ENCODE data around the gene RAB23.

DNA sequence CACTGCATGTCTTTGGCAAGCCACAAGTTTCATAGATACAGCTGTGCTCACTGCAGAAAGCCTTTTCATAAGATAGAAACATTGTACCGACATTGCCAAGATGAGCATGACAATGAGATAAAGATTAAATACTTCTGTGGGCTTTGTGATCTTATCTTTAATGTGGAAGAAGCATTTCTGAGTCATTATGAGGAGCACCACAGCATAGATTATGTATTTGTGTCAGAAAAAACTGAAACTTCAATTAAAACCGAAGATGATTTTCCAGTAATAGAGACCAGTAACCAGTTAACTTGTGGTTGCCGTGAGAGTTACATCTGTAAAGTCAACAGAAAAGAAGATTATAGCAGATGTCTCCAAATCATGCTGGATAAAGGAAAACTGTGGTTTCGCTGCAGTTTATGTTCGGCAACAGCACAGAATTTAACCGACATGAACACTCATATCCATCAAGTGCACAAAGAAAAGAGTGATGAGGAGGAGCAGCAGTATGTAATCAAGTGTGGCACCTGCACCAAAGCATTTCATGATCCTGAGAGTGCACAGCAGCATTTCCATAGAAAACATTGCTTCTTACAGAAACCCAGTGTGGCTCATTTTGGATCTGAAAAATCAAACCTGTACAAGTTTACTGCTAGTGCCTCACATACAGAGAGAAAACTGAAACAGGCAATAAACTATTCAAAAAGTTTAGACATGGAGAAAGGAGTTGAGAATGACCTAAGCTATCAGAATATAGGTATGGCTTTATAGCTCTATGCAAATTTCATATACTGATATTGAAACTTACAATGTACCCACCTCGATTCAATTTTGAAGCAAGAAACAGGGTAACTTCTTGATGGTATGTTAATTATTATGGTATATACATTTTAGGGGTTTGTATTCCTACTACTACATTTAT lies 73.9 kb downstream of the RAB23 start:
- TF ChIP-seq JUND (IDR thresholded peaks at IDR 0.05; ENCODE audit: low read length) (no peak), SRF (IDR thresholded peaks at IDR 0.05; ENCODE audit: low read depth, low read length) (no peak), SIX5 (IDR thresholded peaks at IDR 0.05; ENCODE audit: low read depth, low read length) (no peak), CTCF (IDR thresholded peaks at IDR 0.05; ENCODE audit: control extremely low read depth in 1 of 3, insufficient read depth in 1 of 3, low read depth in 1 of 3, low read length in 3 of 3) (no peak), EP300 (IDR thresholded peaks at IDR 0.05; ENCODE audit: borderline replicate concordance in 1 of 2, low read depth in 2 of 2, low read length in 2 of 2) (no peak), NRF1 (IDR thresholded peaks at IDR 0.05; ENCODE audit: low read depth, low read length) (no peak), TBP (IDR thresholded peaks at IDR 0.05; ENCODE audit: low read depth, low read length) (no peak), SP4 (IDR thresholded peaks at IDR 0.05; ENCODE audit: low read length) (no peak), POLR2AphosphoS5 (IDR thresholded peaks at IDR 0.05; ENCODE audit: low read depth, low read length) (no peak), TAF1 (IDR thresholded peaks at IDR 0.05; ENCODE audit: low read depth, low read length) (no peak), RFX5 (IDR thresholded peaks at IDR 0.05; ENCODE audit: borderline replicate concordance, low read depth, low read length) (no peak)
